Endothelial cell (in vitro differentiated cells): ENCODE measurements around the gene HELZ. TPM values are rescaled to one million over a fixed set of nuclear protein-coding genes. Genes with fewer than 3 reads are reported as not detected.

ENCODE experiments used
- DNase-seq: peaks from one replicate; pipeline ENCODE4 v3.0.0; 2021; ENCODE audit warnings: low spot score
- H3K27ac Mint-ChIP-seq: one replicate; pipeline ENCODE4 v1.8.0; 2021; ENCODE audit warnings: mixed read lengths, inconsistent platforms; ENCODE audit not compliant: unreplicated experiment
- H3K27me3 Mint-ChIP-seq: one replicate; pipeline ENCODE4 v1.8.0; 2021; ENCODE audit warnings: mild to moderate bottlenecking, moderate library complexity, mixed read lengths, inconsistent platforms; ENCODE audit not compliant: unreplicated experiment
- H3K36me3 Mint-ChIP-seq: one replicate; pipeline ENCODE4 v1.8.0; 2021; ENCODE audit warnings: mild to moderate bottlenecking, low read depth, mixed read lengths, inconsistent platforms; ENCODE audit not compliant: unreplicated experiment
- H3K4me1 Mint-ChIP-seq: one replicate; pipeline ENCODE4 v1.8.0; 2021; ENCODE audit warnings: mild to moderate bottlenecking, mixed read lengths, inconsistent platforms; ENCODE audit not compliant: unreplicated experiment
- H3K4me3 Mint-ChIP-seq: one replicate; pipeline ENCODE4 v1.8.0; 2021; ENCODE audit warnings: mild to moderate bottlenecking, mixed read lengths, inconsistent platforms; ENCODE audit not compliant: unreplicated experiment
- H3K9me3 Mint-ChIP-seq: one replicate; pipeline ENCODE4 v1.8.0; 2021; ENCODE audit warnings: mixed read lengths, inconsistent platforms; ENCODE audit not compliant: unreplicated experiment
- CTCF ChIP-seq: fragments of 200-600 bp; sonication (generic); IDR thresholded peaks from one replicate; pipeline ENCODE4 v1.5.0; 2021; ENCODE audit warnings: antibody characterized with exemption; ENCODE audit not compliant: unreplicated experiment
- total RNA-seq: library from RNA; stranded (reverse); fragmentation: NEBNext Ultra II Directional; extraction: Animal tissue kit (Norgen Biotek cat#: 25700); gene quantifications from one replicate; pipeline ENCODE4 v1.2.1, GENCODE V29; 2021; ENCODE audit not compliant: unreplicated experiment

Gene HELZ
- total RNA-seq, 1 donor from 2014 or later: 57.0 TPM

GRCh38 chr17:67181825-67182224, 63.2 kb downstream of the HELZ start:
- H3K4me1 Mint-ChIP-seq: no peaks in the 10 kb centered on the region
- no peaks in the 10 kb centered on the region for H3K27me3 Mint-ChIP-seq
- no peaks in the 10 kb centered on the region for H3K9me3 Mint-ChIP-seq
- no peaks in the 10 kb centered on the region for H3K36me3 Mint-ChIP-seq
- TF ChIP-seq CTCF: no peak
- H3K27ac Mint-ChIP-seq: no peak overlapping the region
- no peak overlapping the region for H3K4me3 Mint-ChIP-seq
- no peak for DNase-seq

- no peak overlapping the region for H3K27ac Mint-ChIP-seq
- TF ChIP-seq CTCF: no peak
- no peak overlapping the region for H3K4me3 Mint-ChIP-seq
- H3K4me1 Mint-ChIP-seq: no peaks in the 10 kb centered on the region
- H3K27me3 Mint-ChIP-seq: no peaks in the 10 kb centered on the region
- H3K36me3 Mint-ChIP-seq: no peaks in the 10 kb centered on the region
- no peaks in the 10 kb centered on the region for H3K9me3 Mint-ChIP-seq
- DNase-seq: no peak
Observed at GRCh38 chr17:67180275-67180674, 64.7 kb downstream of the HELZ start.

GRCh38 chr17:67178555-67178954, 66.4 kb downstream of the HELZ start:
- no peaks in the 10 kb centered on the region for H3K4me1 Mint-ChIP-seq
- no peak overlapping the region for H3K27ac Mint-ChIP-seq
- no peak overlapping the region for H3K4me3 Mint-ChIP-seq
- no peak for TF ChIP-seq CTCF
- no peaks in the 10 kb centered on the region for H3K9me3 Mint-ChIP-seq
- DNase-seq: no peak
- H3K36me3 Mint-ChIP-seq: no peaks in the 10 kb centered on the region
- no peaks in the 10 kb centered on the region for H3K27me3 Mint-ChIP-seq

- no peak for DNase-seq
- no peaks in the 10 kb centered on the region for H3K9me3 Mint-ChIP-seq
- no peak for TF ChIP-seq CTCF
- no peak overlapping the region for H3K4me3 Mint-ChIP-seq
- H3K4me1 Mint-ChIP-seq: no peaks in the 10 kb centered on the region
- no peaks in the 10 kb centered on the region for H3K27me3 Mint-ChIP-seq
- H3K36me3 Mint-ChIP-seq: no peaks in the 10 kb centered on the region
- no peak overlapping the region for H3K27ac Mint-ChIP-seq
Observed at GRCh38 chr17:67177732-67178131, 67.3 kb downstream of the HELZ start.

- Mint-ChIP-seq H3K4me3 (no peak overlapping the region), H3K27ac (no peak overlapping the region), H3K27me3 (no peaks in the 10 kb centered on the region), H3K4me1 (peaks cover 8% of the 10 kb centered on the region), H3K36me3 (peaks cover 10% of the 10 kb centered on the region), H3K9me3 (no peaks in the 10 kb centered on the region)
- no peak for TF ChIP-seq CTCF
- DNase-seq: no peak
Observed at GRCh38 chr17:67174190-67174589, 70.8 kb downstream of the HELZ start.
